ENCODE measurements around the gene IL18R1. TPM values are rescaled to one million over a fixed set of nuclear protein-coding genes. Genes with fewer than 3 reads are reported as not detected.

IL18R1 gene
- total RNA-seq, 1 donor: 4.7 TPM

- DNase-seq (ENCODE audit: low read depth): no peak
- no peak overlapping the region for H3K4me3 ChIP-seq (ENCODE audit: low read depth, low read length)
- TF ChIP-seq CTCF (IDR thresholded peaks at IDR 0.05; ENCODE audit: insufficient read depth, low read length): no peak
Measured at GRCh38 chr2:102434655-102435381, 79.2 kb downstream of the IL18R1 start.

DNA sequence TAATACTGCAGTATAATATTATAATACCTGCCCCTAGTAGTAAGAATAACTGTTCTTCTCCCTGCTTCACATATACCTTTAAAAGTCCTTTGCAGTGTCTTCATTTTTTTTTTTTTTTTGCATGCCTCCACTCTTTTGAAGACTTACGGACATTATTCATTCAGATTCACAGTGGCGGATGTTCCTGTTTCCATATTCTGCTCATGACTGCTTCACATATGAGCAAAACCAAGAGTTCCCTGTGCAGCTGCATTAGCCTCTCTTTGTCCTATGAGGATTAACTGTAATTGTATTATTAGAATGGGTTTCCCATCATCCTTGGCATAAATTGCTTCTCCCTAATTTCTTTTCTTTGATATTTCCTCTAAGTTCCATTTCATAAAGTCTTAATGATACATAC, 80.1 kb downstream of the IL18R1 start:
- TF ChIP-seq CTCF (IDR thresholded peaks at IDR 0.05; ENCODE audit: insufficient read depth, low read length): no peak
- H3K4me3 ChIP-seq (ENCODE audit: low read depth, low read length): no peak overlapping the region
- DNase-seq (ENCODE audit: low read depth): no peak

- H3K4me3 ChIP-seq (ENCODE audit: low read depth, low read length): no peak overlapping the region
- no peak for TF ChIP-seq CTCF (IDR thresholded peaks at IDR 0.05; ENCODE audit: insufficient read depth, low read length)
- DNase-seq (ENCODE audit: low read depth): peak; percentile 19
Measured at GRCh38 chr2:102436323-102436722, 80.7 kb downstream of the IL18R1 start.

DNA sequence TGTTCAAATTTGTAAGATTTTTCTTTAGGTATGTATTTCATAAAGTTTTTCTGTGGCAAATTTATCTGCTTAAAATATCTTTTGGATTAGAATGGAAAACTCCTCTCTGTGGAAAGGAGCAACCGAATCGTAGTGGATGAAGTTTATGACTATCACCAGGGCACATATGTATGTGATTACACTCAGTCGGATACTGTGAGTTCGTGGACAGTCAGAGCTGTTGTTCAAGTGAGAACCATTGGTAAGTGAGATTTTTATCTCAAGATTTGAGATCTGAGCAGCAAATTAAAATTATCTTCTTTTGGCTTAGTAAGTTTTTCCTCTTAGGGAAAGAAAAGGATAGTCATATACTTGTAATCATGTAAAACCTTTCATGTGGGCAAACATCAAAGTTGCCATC, 81.5 kb downstream of the IL18R1 start:
- no peak overlapping the region for H3K4me3 ChIP-seq (ENCODE audit: low read depth, low read length)
- DNase-seq (ENCODE audit: low read depth): no peak
- TF ChIP-seq CTCF (IDR thresholded peaks at IDR 0.05; ENCODE audit: insufficient read depth, low read length): no peak

GRCh38 chr2:102438111-102438510, 82.5 kb downstream of the IL18R1 start:
- DNase-seq (ENCODE audit: low read depth): no peak
- no peak for TF ChIP-seq CTCF (IDR thresholded peaks at IDR 0.05; ENCODE audit: insufficient read depth, low read length)
- H3K4me3 ChIP-seq (ENCODE audit: low read depth, low read length): no peak overlapping the region

DNA sequence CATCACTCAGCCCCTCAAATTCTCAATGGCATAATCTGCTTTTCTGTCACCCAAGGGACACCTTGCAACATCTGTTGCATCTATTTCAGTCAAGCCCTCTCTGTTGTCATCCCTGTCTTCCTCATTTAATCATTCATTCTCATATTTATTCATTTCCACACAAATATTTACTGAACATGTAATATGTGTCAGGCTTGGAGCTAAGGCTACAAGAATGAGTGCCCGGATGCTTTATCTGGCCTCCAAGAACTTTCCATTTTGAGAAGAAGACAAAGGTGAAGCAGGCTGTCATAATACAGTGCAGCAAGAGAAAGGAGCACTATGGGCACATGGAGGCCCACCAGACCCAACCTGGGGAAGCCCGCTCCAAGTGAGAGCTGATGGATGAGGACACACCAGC, 83.0 kb downstream of the IL18R1 start:
- TF ChIP-seq CTCF (IDR thresholded peaks at IDR 0.05; ENCODE audit: insufficient read depth, low read length): no peak
- H3K4me3 ChIP-seq (ENCODE audit: low read depth, low read length): no peak overlapping the region
- DNase-seq (ENCODE audit: low read depth): no peak

Data from fibroblast of the aortic adventitia (primary cell).